H1 (cell line): ENCODE results near the gene OCIAD1. TPM values are rescaled to one million over a fixed set of nuclear protein-coding genes. Genes with fewer than 3 reads are reported as not detected.

Experiments used
- CTCF ChIA-PET: fragments of 300-600 bp; sonication (Branson Sonifier 250); formaldehyde crosslinking; loops from one replicate; lab custom pipeline; 2021; ENCODE audit not compliant: partially characterized antibody; lab: Charles Lee
- POLR2A ChIA-PET: fragments of 300-600 bp; sonication (Branson Sonifier 250); formaldehyde crosslinking; loops from one replicate; lab custom pipeline; 2021; ENCODE audit warnings: inconsistent platforms; ENCODE audit not compliant: partially characterized antibody; lab: Charles Lee
- DNase-seq, 2 experiments: peaks; one replicate each; pipeline versions ENCODE4 v3.0.0 to v3.0.0-alpha.2; 2010 to 2022; ENCODE audit warnings: low spot score in 2 of 2, low read depth in 1 of 2, mixed read lengths in 1 of 2
- FAIRE-seq: peaks from 2 replicates; lab custom pipeline; 2011; peaks lifted over from hg19 to GRCh38; lab: Jason Lieb, UNC
- H2AFZ ChIP-seq: 2 replicates; pipeline ENCODE4 v1.8.1; 2012; ENCODE audit warnings: low read length, inconsistent platforms
- H2AK5ac ChIP-seq: 2 replicates; pipeline ENCODE4 v1.6.1; 2013; ENCODE audit warnings: low read depth, low read length
- H2BK120ac ChIP-seq: replicated peaks from 2 replicates; pipeline ENCODE3; 2013; ENCODE audit warnings: low read depth, low read length, inconsistent platforms
- H2BK12ac ChIP-seq: 2 replicates; pipeline ENCODE4 v1.6.1; 2013; ENCODE audit warnings: low read depth, low read length
- H2BK15ac ChIP-seq: 2 replicates; pipeline ENCODE4 v1.6.1; 2013; ENCODE audit warnings: low read length
- H2BK20ac ChIP-seq: 2 replicates; pipeline ENCODE4 v1.6.1; 2013; ENCODE audit warnings: low read length
- H2BK5ac ChIP-seq: 2 replicates; pipeline ENCODE4 v1.6.1; 2013; ENCODE audit warnings: low read depth, low read length
- H3K14ac ChIP-seq: 2 replicates; pipeline ENCODE4 v1.6.1; 2013; ENCODE audit warnings: inconsistent platforms; ENCODE audit not compliant: insufficient read length
- H3K18ac ChIP-seq: 2 replicates; pipeline ENCODE4 v1.6.1; 2013; ENCODE audit warnings: low read length; ENCODE audit errors: extremely low read depth
- H3K23ac ChIP-seq: 2 replicates; pipeline ENCODE4 v1.6.1; 2013; ENCODE audit warnings: inconsistent platforms; ENCODE audit not compliant: insufficient read length
- H3K23me2 ChIP-seq: 2 replicates; pipeline ENCODE4 v1.6.1; 2013; ENCODE audit warnings: low read depth, low read length
- H3K27ac ChIP-seq: 2 replicates; pipeline ENCODE4 v1.6.1; 2011; ENCODE audit warnings: low read depth, low read length, inconsistent platforms
- H3K27me3 ChIP-seq, 4 experiments: replicated peaks in 1 of 4; 1 replicate in 1 of 4; 2 replicates in 3 of 4; pipeline versions ENCODE4 v1.6.1 to v1.8.1; 2011 to 2013; ENCODE audit warnings: low read length in 3 of 4, mild to moderate bottlenecking in 3 of 4, inconsistent platforms in 2 of 4, mixed read lengths in 2 of 4, moderate library complexity in 1 of 4; ENCODE audit not compliant: control insufficient read depth in 3 of 4, insufficient read depth in 3 of 4; ENCODE audit errors: extremely low read depth in 1 of 4
- H3K36me3 ChIP-seq, 4 experiments: 2 replicates each; pipeline versions ENCODE4 v1.6.1 to v1.8.1; 2011 to 2013; ENCODE audit warnings: mild to moderate bottlenecking in 4 of 4, low read length in 3 of 4, moderate library complexity in 2 of 4, control low read depth in 1 of 4, inconsistent platforms in 1 of 4; ENCODE audit not compliant: insufficient read depth in 4 of 4, control insufficient read depth in 2 of 4
- H3K4ac ChIP-seq: replicated peaks from 2 replicates; pipeline ENCODE3; 2013; ENCODE audit warnings: low read length, low read depth, mixed read lengths, inconsistent platforms; ENCODE audit not compliant: insufficient read length
- H3K4me1 ChIP-seq, 4 experiments: replicated peaks in 1 of 4; 1 replicate in 1 of 4; 2 replicates in 3 of 4; pipeline versions ENCODE4 v1.6.1 to v1.8.1; 2011 to 2013; ENCODE audit warnings: low read length in 3 of 4, inconsistent platforms in 2 of 4, mixed read lengths in 1 of 4; ENCODE audit not compliant: insufficient read depth in 4 of 4, control insufficient read depth in 3 of 4
- H3K4me2 ChIP-seq, 2 experiments: 2 replicates each; pipeline versions ENCODE4 v1.6.1 to v1.8.1; 2011 to 2013; ENCODE audit warnings: low read depth in 2 of 2, low read length in 2 of 2, control low read depth in 1 of 2, inconsistent platforms in 1 of 2, mild to moderate bottlenecking in 1 of 2; ENCODE audit not compliant: insufficient read depth in 1 of 2
- H3K4me3 ChIP-seq, 4 experiments: fragments of 200-600, 300-600 bp in 1 of 4; sonication (generic), shearing (Covaris generic), sonication (Bioruptor Twin) in 1 of 4; 2 replicates each; pipeline versions ENCODE4 v1.5.1 to v1.8.1; 2011 to 2016; ENCODE audit warnings: low read length in 4 of 4, low read depth in 3 of 4, control low read depth in 2 of 4, inconsistent platforms in 2 of 4, mild to moderate bottlenecking in 2 of 4, mixed read lengths in 1 of 4, moderate library complexity in 1 of 4; ENCODE audit not compliant: insufficient read depth in 2 of 4; ENCODE audit errors: extremely low read depth in 1 of 4
- H3K56ac ChIP-seq: replicated peaks from 2 replicates; pipeline ENCODE3; 2013; ENCODE audit warnings: low read depth, mild to moderate bottlenecking, mixed read lengths, low read length, inconsistent platforms; ENCODE audit not compliant: insufficient read length
- H3K79me1 ChIP-seq: 2 replicates; pipeline ENCODE4 v1.6.1; 2013; ENCODE audit warnings: low read depth, low read length, control low read depth
- H3K79me2 ChIP-seq, 2 experiments: 2 replicates each; pipeline versions ENCODE4 v1.6.1 to v1.8.1; 2012 to 2013; ENCODE audit warnings: low read length in 2 of 2, mild to moderate bottlenecking in 2 of 2, inconsistent platforms in 1 of 2; ENCODE audit not compliant: insufficient read depth in 2 of 2, control insufficient read depth in 1 of 2
- H3K9ac ChIP-seq, 4 experiments: replicated peaks in 1 of 4; 1 replicate in 1 of 4; 2 replicates in 3 of 4; pipeline versions ENCODE4 v1.6.1 to v1.8.1; 2011 to 2013; ENCODE audit warnings: low read depth in 3 of 4, low read length in 3 of 4, control low read depth in 2 of 4, mild to moderate bottlenecking in 2 of 4, moderate library complexity in 2 of 4, inconsistent platforms in 1 of 4; ENCODE audit errors: extremely low read depth in 1 of 4
- H3K9me3 ChIP-seq, 2 experiments: 2 replicates each; pipeline versions ENCODE4 v1.6.1 to v1.8.1; 2012 to 2013; ENCODE audit warnings: mild to moderate bottlenecking in 2 of 2, moderate library complexity in 2 of 2, control low read depth in 1 of 2, inconsistent platforms in 1 of 2, low read depth in 1 of 2, low read length in 1 of 2, mixed read lengths in 1 of 2; ENCODE audit not compliant: insufficient read depth in 2 of 2
- H4K20me1 ChIP-seq, 2 experiments: replicated peaks in 1 of 2; 2 replicates each; pipeline versions ENCODE3 to v1.8.1; 2011 to 2013; ENCODE audit warnings: inconsistent platforms in 2 of 2, low read length in 2 of 2, mild to moderate bottlenecking in 1 of 2; ENCODE audit not compliant: insufficient read depth in 2 of 2, control insufficient read depth in 1 of 2
- H4K5ac ChIP-seq: 2 replicates; pipeline ENCODE4 v1.6.1; 2013; ENCODE audit warnings: low read length, low read depth, mixed read lengths, inconsistent platforms; ENCODE audit not compliant: insufficient read length
- H4K8ac ChIP-seq: 2 replicates; pipeline ENCODE4 v1.8.0; 2013; ENCODE audit warnings: mild to moderate bottlenecking, moderate library complexity, low read length, inconsistent platforms; ENCODE audit not compliant: insufficient read depth; ENCODE audit errors: extremely low read depth
- H4K91ac ChIP-seq: replicated peaks from 2 replicates; pipeline ENCODE3; 2013; ENCODE audit warnings: low read length, mixed read lengths, inconsistent platforms; ENCODE audit not compliant: insufficient read length
- SIX5 ChIP-seq: IDR thresholded peaks from 2 replicates; pipeline ENCODE4 v1.6.1; 2011; ENCODE audit warnings: mild to moderate bottlenecking, low read depth, low read length
- WGBS, 2 experiments: shearing (Covaris generic) in 1 of 2; methylation state at CpG; one replicate each; pipeline versions ENCODE4 v1.1.6 to v1.1.7; 2013 to 2015; ENCODE audit warnings: low lambda C conversion rate in 2 of 2, mixed read lengths in 2 of 2, inconsistent platforms in 1 of 2, low coverage in 1 of 2, missing lambda C conversion rate in 1 of 2; ENCODE audit not compliant: insufficient replicate concordance in 2 of 2, insufficient coverage in 1 of 2, insufficient read length in 1 of 2; ENCODE audit errors: extremely low coverage in 1 of 2, missing lambda C conversion rate in 1 of 2; 5-methylcytosine and 5-hydroxymethylcytosine counted together
- polyA plus RNA-seq, 7 experiments: library from polyadenylated mRNA; depleted of rRNA in 3 of 7; stranded (reverse) in 5 of 7; unstranded in 2 of 7; fragments of >200 nt in 5 of 7; fragments of 200-250 nt in 2 of 7; gene quantifications; 1 replicate in 5 of 7; 2 replicates in 1 of 7; 4 replicates in 1 of 7; pipeline versions ENCODE4 v1.2.1 to v1.2.3, GENCODE V29; 2011 to 2013; ENCODE audit warnings: missing spikeins in 2 of 7, mixed read lengths in 2 of 7
- total RNA-seq: library from RNA; stranded (reverse); fragmentation: NEBNext Ultra II Directional; extraction: Animal tissue kit (Norgen Biotek cat#: 25700); gene quantifications from 2 replicates; pipeline ENCODE4 v1.2.1, GENCODE V29; 2021

OCIAD1 gene
- total and polyA plus RNA-seq, 2 of the 8 experiments (the other 6 are each of a cell fraction or from before 2014, with no cell fraction given), result 79.9 to 163 TPM

GRCh38 chr4:48858130-48858529 is 27.2 kb downstream of the OCIAD1 start:
- H3K36me3 ChIP-seq, result peaks cover 0 to 56% (median 19%) of the 10 kb centered on the region in 4 experiments; a peak in 7 of 8 replicates
- DNase-seq (no peak), FAIRE-seq (no peak)
- no peak overlapping the region for H4K91ac ChIP-seq
- H2BK12ac ChIP-seq, result no peak overlapping the region
- no peak overlapping the region for H2BK15ac ChIP-seq
- H3K23me2 ChIP-seq, result no peaks in the 10 kb centered on the region
- H2AK5ac ChIP-seq, result no peak overlapping the region
- no peak overlapping the region for H3K9ac ChIP-seq
- H2BK20ac ChIP-seq, result no peak overlapping the region
- H3K4me1 ChIP-seq, result no peaks in the 10 kb centered on the region
- H2BK5ac ChIP-seq, result no peak overlapping the region
- H3K27me3 ChIP-seq, result no peaks in the 10 kb centered on the region
- no peak overlapping the region for H3K14ac ChIP-seq
- H3K4me2 ChIP-seq, result no peak overlapping the region
- H3K18ac ChIP-seq, result no peak overlapping the region
- H4K8ac ChIP-seq, result no peak overlapping the region
- no peak overlapping the region for H3K56ac ChIP-seq
- WGBS, 2 experiments, result 94% methylated on average over 7 of the region's 7 CpGs; no CpG with 5 or more reads in 1 of the 2 experiments
- H3K4me3 ChIP-seq, result no peak overlapping the region
- no peak overlapping the region for H2AFZ ChIP-seq
- no peak overlapping the region for H4K5ac ChIP-seq
- ChIA-PET CTCF (interaction anchor here (0.6 kb wide), 2 partner anchors 330 to 706 kb away, joined by 3 read pairs; no protein-coding TSS in a partner anchor), POLR2A (interaction anchor here (0.6 to 3.0 kb wide), 3 partner anchors 17 to 689 kb away, joined by 3 to 11 read pairs (median 6); no protein-coding TSS in a partner anchor)
- H3K27ac ChIP-seq, result no peak overlapping the region
- no peaks in the 10 kb centered on the region for H3K79me1 ChIP-seq
- H3K9me3 ChIP-seq, result no peaks in the 10 kb centered on the region
- H3K79me2 ChIP-seq, result no peaks in the 10 kb centered on the region
- no peak overlapping the region for H2BK120ac ChIP-seq
- peaks cover 2 to 3% of the 10 kb centered on the region in 2 experiments for H4K20me1 ChIP-seq
- H3K23ac ChIP-seq, result no peak overlapping the region
- H3K4ac ChIP-seq, result no peak overlapping the region
- TF ChIP-seq SIX5, result no peak
